ENCODE results near the gene VTI1A.

Gene VTI1A

GRCh38 chr10:112614586-112614985 is 167.6 kb downstream of the VTI1A start:
- H3K4me3 ChIP-seq (ENCODE audit: low read length) = no peak overlapping the region
- no peak for DNase-seq (ENCODE audit: low read depth)
- no peak for TF ChIP-seq CTCF (conservative IDR thresholded peaks at IDR 0.05; ENCODE audit: low read depth, low read length)

- TF ChIP-seq CTCF (conservative IDR thresholded peaks at IDR 0.05; ENCODE audit: low read depth, low read length) = no peak
- DNase-seq (ENCODE audit: low read depth) = no peak
Observed at GRCh38 chr10:112615269-112615668, 168.3 kb downstream of the VTI1A start.

GRCh38 chr10:112616647-112617046 is 169.6 kb downstream of the VTI1A start:
- no peak for TF ChIP-seq CTCF (conservative IDR thresholded peaks at IDR 0.05; ENCODE audit: low read depth, low read length)
- H3K4me3 ChIP-seq (ENCODE audit: low read length) = no peak overlapping the region
- no peak for DNase-seq (ENCODE audit: low read depth)

More at GRCh38 chr10:112615269-112615668, 168.3 kb downstream of the VTI1A start:
- H3K4me3 ChIP-seq (ENCODE audit: low read length) = no peak overlapping the region

GRCh38 chr10:112618814-112619213 is 171.8 kb downstream of the VTI1A start:
- DNase-seq (ENCODE audit: low read depth) = no peak
- no peak for TF ChIP-seq CTCF (conservative IDR thresholded peaks at IDR 0.05; ENCODE audit: low read depth, low read length)
- no peak overlapping the region for H3K4me3 ChIP-seq (ENCODE audit: low read length)

- TF ChIP-seq CTCF (conservative IDR thresholded peaks at IDR 0.05; ENCODE audit: low read depth, low read length) = no peak
- no peak for DNase-seq (ENCODE audit: low read depth)
- H3K4me3 ChIP-seq (ENCODE audit: low read length) = no peak overlapping the region
Observed at GRCh38 chr10:112619556-112619955, 172.5 kb downstream of the VTI1A start.

- DNase-seq (ENCODE audit: low read depth) = no peak
- no peak for TF ChIP-seq CTCF (conservative IDR thresholded peaks at IDR 0.05; ENCODE audit: low read depth, low read length)
- no peak overlapping the region for H3K4me3 ChIP-seq (ENCODE audit: low read length)
Observed at GRCh38 chr10:112622786-112623185, 175.8 kb downstream of the VTI1A start.

- no peak overlapping the region for H3K4me3 ChIP-seq (ENCODE audit: low read length)
- no peak for DNase-seq (ENCODE audit: low read depth)
- no peak for TF ChIP-seq CTCF (conservative IDR thresholded peaks at IDR 0.05; ENCODE audit: low read depth, low read length)
Observed at GRCh38 chr10:112624546-112625048, 177.6 kb downstream of the VTI1A start.
